HEK293 (cell line): ENCODE measurements around the gene FRS2.

Experiments
- CTCF ChIA-PET: fragments of 350-600 bp; formaldehyde crosslinking; extraction: SDS; loops from one replicate; lab custom pipeline; 2021; ENCODE audit warnings: antibody characterized with exemption; lab: Yijun Ruan, JAX
- POLR2A ChIA-PET: fragments of 300-600 bp; formaldehyde crosslinking; extraction: SDS; loops from one replicate; lab custom pipeline; 2020; ENCODE audit warnings: antibody characterized with exemption, inconsistent platforms; lab: Yijun Ruan, JAX
- H3K27ac ChIP-seq: fragments of 200-500 bp; sonication (Bioruptor generic); 2 replicates; pipeline ENCODE4 v1.5.1; 2014; ENCODE audit warnings: low read depth, low read length, control low read depth, inconsistent platforms; ENCODE audit errors: extremely low read depth
- H3K36me3 ChIP-seq, 2 experiments: fragments of 200-500 bp in 1 of 2; sonication (Bioruptor generic) in 1 of 2; 1 replicate in 1 of 2; 2 replicates in 1 of 2; pipeline ENCODE4 v1.5.1; 2014 to 2017; ENCODE audit warnings: inconsistent platforms in 2 of 2, low read length in 2 of 2; ENCODE audit not compliant: control insufficient read depth in 2 of 2, insufficient read depth in 1 of 2
- H3K4me1 ChIP-seq: fragments of 200-500 bp; sonication (Bioruptor generic); 2 replicates; pipeline ENCODE4 v1.5.1; 2014; ENCODE audit warnings: mild to moderate bottlenecking, low read length, inconsistent platforms; ENCODE audit not compliant: control insufficient read depth, insufficient read depth
- H3K4me3 ChIP-seq: 2 replicates; pipeline ENCODE4 v1.5.1; 2011; ENCODE audit warnings: low read depth, mild to moderate bottlenecking, control low read depth, low read length, moderate library complexity
- H3K9me3 ChIP-seq: fragments of 200-500 bp; sonication (Bioruptor generic); 2 replicates; pipeline ENCODE4 v1.5.1; 2014; ENCODE audit warnings: low read depth, low read length, inconsistent platforms; ENCODE audit not compliant: control insufficient read depth, insufficient read depth
- EGR2 ChIP-seq: fragments of 450-650 bp; formaldehyde crosslinking; IDR thresholded peaks from 2 replicates; pipeline ENCODE4 v1.5.1; 2016; ENCODE audit warnings: low read depth, missing biosample characterization, missing genetic modification characterization
- PATZ1 ChIP-seq: fragments of 450-650 bp; formaldehyde crosslinking; IDR thresholded peaks from 2 replicates; pipeline ENCODE4 v1.5.1; 2016; ENCODE audit warnings: missing biosample characterization, missing genetic modification characterization
- PRDM1 ChIP-seq: fragments of 450-650 bp; formaldehyde crosslinking; IDR thresholded peaks from 2 replicates; pipeline ENCODE4; 2016; ENCODE audit warnings: missing biosample characterization, missing genetic modification characterization
- SP3 ChIP-seq: fragments of 450-650 bp; formaldehyde crosslinking; IDR thresholded peaks from 2 replicates; pipeline ENCODE4 v1.5.1; 2016; ENCODE audit warnings: missing biosample characterization, missing genetic modification characterization
- ZBTB17 ChIP-seq: fragments of 450-650 bp; formaldehyde crosslinking; IDR thresholded peaks from 2 replicates; pipeline ENCODE4 v1.5.1; 2016; ENCODE audit warnings: missing biosample characterization, missing genetic modification characterization
- ZBTB20 ChIP-seq: fragments of 450-650 bp; formaldehyde crosslinking; IDR thresholded peaks from 2 replicates; pipeline ENCODE4 v1.5.1; 2016; ENCODE audit warnings: missing biosample characterization, missing genetic modification characterization
- ZBTB48 ChIP-seq: fragments of 450-650 bp; formaldehyde crosslinking; IDR thresholded peaks from 2 replicates; pipeline ENCODE4 v1.5.1; 2016; ENCODE audit warnings: missing biosample characterization, missing genetic modification characterization
- ZBTB7A ChIP-seq: fragments of 450-650 bp; formaldehyde crosslinking; IDR thresholded peaks from 2 replicates; pipeline ENCODE4 v1.5.1; 2016; ENCODE audit warnings: low read depth, missing biosample characterization, missing genetic modification characterization
- ZBTB8A ChIP-seq: fragments of 450-650 bp; formaldehyde crosslinking; IDR thresholded peaks from 2 replicates; pipeline ENCODE4 v1.5.1; 2016; ENCODE audit warnings: missing biosample characterization, missing genetic modification characterization
- ZFHX2 ChIP-seq: fragments of 450-650 bp; formaldehyde crosslinking; conservative IDR thresholded peaks from 2 replicates; pipeline ENCODE4 v1.5.1; 2016; ENCODE audit warnings: missing biosample characterization, missing genetic modification characterization
- ZFP41 ChIP-seq: fragments of 450-650 bp; formaldehyde crosslinking; IDR thresholded peaks from 2 replicates; pipeline ENCODE4 v1.5.1; 2016; ENCODE audit warnings: missing biosample characterization, missing genetic modification characterization, borderline replicate concordance
- ZNF146 ChIP-seq: fragments of 450-650 bp; formaldehyde crosslinking; IDR thresholded peaks from 2 replicates; pipeline ENCODE4 v1.5.1; 2016; ENCODE audit warnings: missing biosample characterization, missing genetic modification characterization
- ZNF18 ChIP-seq: fragments of 450-650 bp; formaldehyde crosslinking; IDR thresholded peaks from 2 replicates; pipeline ENCODE4 v1.5.1; 2016; ENCODE audit warnings: missing biosample characterization, missing genetic modification characterization
- ZNF24 ChIP-seq: fragments of 450-650 bp; formaldehyde crosslinking; IDR thresholded peaks from 2 replicates; pipeline ENCODE4 v1.5.1; 2016; ENCODE audit warnings: missing biosample characterization, missing genetic modification characterization
- ZNF248 ChIP-seq: fragments of 450-650 bp; formaldehyde crosslinking; IDR thresholded peaks from 2 replicates; pipeline ENCODE4 v1.5.1; 2017; ENCODE audit warnings: missing biosample characterization, missing genetic modification characterization
- ZNF48 ChIP-seq: fragments of 450-650 bp; formaldehyde crosslinking; IDR thresholded peaks from 2 replicates; pipeline ENCODE4 v1.5.1; 2016; ENCODE audit warnings: missing biosample characterization, missing genetic modification characterization
- ZNF514 ChIP-seq: fragments of 450-650 bp; formaldehyde crosslinking; IDR thresholded peaks from 2 replicates; pipeline ENCODE4 v1.5.1; 2016; ENCODE audit warnings: missing biosample characterization, missing genetic modification characterization
- ZNF529 ChIP-seq: fragments of 450-650 bp; formaldehyde crosslinking; IDR thresholded peaks from 2 replicates; pipeline ENCODE4 v1.5.1; 2017; ENCODE audit warnings: missing genetic modification characterization, missing biosample characterization; ENCODE audit not compliant: insufficient replicate concordance
- ZNF548 ChIP-seq: fragments of 450-650 bp; formaldehyde crosslinking; IDR thresholded peaks from 2 replicates; pipeline ENCODE4 v1.5.1; 2016; ENCODE audit warnings: missing biosample characterization, missing genetic modification characterization
- ZNF558 ChIP-seq: fragments of 450-650 bp; formaldehyde crosslinking; IDR thresholded peaks from 2 replicates; pipeline ENCODE4 v1.5.1; 2016; ENCODE audit warnings: missing biosample characterization, missing genetic modification characterization
- ZNF600 ChIP-seq: fragments of 450-650 bp; formaldehyde crosslinking; IDR thresholded peaks from 2 replicates; pipeline ENCODE4 v1.5.1; 2016; ENCODE audit warnings: missing biosample characterization, missing genetic modification characterization
- ZNF701 ChIP-seq: fragments of 450-650 bp; formaldehyde crosslinking; IDR thresholded peaks from 2 replicates; pipeline ENCODE4 v1.5.1; 2016; ENCODE audit warnings: missing biosample characterization, missing genetic modification characterization
- ZNF768 ChIP-seq: fragments of 450-650 bp; formaldehyde crosslinking; IDR thresholded peaks from 2 replicates; pipeline ENCODE4 v1.5.1; 2018; ENCODE audit warnings: missing biosample characterization, mild to moderate bottlenecking, missing genetic modification characterization
- ZNF776 ChIP-seq: fragments of 450-650 bp; formaldehyde crosslinking; IDR thresholded peaks from 2 replicates; pipeline ENCODE4 v1.5.0; 2017; ENCODE audit warnings: missing biosample characterization, missing genetic modification characterization, borderline replicate concordance
- ZSCAN16 ChIP-seq: fragments of 450-650 bp; formaldehyde crosslinking; IDR thresholded peaks from 2 replicates; pipeline ENCODE4 v1.5.1; 2016; ENCODE audit warnings: missing biosample characterization, missing genetic modification characterization
- TF ChIP-seq, protein P1 (sequence below): fragments of 450-650 bp; formaldehyde crosslinking; IDR thresholded peaks from 2 replicates; pipeline ENCODE4 v1.5.1; 2017; ENCODE audit warnings: missing biosample characterization, missing genetic modification characterization
- TF ChIP-seq, protein P2 (sequence below): fragments of 450-650 bp; formaldehyde crosslinking; IDR thresholded peaks from 2 replicates; pipeline ENCODE4 v1.5.1; 2016; ENCODE audit warnings: missing biosample characterization, missing genetic modification characterization

Gene FRS2

DNA sequence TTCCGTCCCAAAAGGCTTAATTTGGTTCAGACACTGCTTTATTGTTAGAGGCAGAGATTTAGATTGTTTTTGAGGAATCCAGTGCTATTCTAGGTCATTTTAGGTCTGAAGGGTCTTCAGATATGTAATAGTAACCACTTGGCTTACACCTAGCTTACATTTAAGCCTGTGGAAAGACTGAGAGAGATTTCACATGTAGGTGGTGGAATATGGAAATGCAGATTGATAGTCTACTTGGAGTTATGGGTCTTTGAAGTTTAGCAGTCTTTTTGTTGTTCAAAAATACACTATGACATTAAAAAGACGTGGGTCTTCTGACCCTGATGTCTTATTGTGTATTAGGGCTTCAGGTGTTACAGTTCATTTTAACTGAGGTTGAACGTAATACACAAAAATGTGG lies 63.7 kb downstream of the FRS2 start (continued):
- TF ChIP-seq, protein P1, sequence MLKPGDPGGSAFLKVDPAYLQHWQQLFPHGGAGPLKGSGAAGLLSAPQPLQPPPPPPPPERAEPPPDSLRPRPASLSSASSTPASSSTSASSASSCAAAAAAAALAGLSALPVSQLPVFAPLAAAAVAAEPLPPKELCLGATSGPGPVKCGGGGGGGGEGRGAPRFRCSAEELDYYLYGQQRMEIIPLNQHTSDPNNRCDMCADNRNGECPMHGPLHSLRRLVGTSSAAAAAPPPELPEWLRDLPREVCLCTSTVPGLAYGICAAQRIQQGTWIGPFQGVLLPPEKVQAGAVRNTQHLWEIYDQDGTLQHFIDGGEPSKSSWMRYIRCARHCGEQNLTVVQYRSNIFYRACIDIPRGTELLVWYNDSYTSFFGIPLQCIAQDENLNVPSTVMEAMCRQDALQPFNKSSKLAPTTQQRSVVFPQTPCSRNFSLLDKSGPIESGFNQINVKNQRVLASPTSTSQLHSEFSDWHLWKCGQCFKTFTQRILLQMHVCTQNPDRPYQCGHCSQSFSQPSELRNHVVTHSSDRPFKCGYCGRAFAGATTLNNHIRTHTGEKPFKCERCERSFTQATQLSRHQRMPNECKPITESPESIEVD (tag by site-specific recombination): no peak
- TF ChIP-seq ZNF248 (tag by site-specific recombination) (no peak), PRDM1 (tag by site-specific recombination) (no peak), ZBTB7A (tag by site-specific recombination) (no peak)

DNA sequence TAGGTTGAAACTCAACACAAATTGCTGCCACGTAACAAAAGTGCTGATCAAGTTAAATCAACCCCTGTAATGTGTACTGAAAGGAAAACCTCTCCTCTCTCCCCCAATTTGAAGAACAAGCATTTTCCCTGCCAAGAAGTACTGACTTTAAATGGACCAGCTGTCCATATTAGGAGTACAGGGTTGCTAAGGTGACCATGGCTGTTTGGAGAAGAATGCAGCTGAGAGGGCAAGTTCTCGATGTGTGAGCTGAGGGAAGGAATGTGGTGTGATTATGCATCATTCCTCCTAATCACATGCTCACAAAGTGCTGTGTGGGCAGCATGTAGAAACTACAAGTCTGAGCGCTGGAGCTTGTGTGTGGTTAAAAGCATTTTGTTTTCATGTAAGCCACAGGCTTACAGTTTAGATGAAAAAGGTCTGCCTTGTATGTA lies 64.2 kb downstream of the FRS2 start:
- no peak overlapping the region for H3K27ac ChIP-seq
- ChIA-PET POLR2A (interaction anchor here (1.0 kb wide), 1 partner anchor 64 kb away, joined by 6 read pairs; the partner anchor contains the start of gene FRS2), CTCF (interaction anchor here (1.2 kb wide), 1 partner anchor 37 kb away, joined by 5 read pairs; no protein-coding TSS in a partner anchor)
- no peaks in the 10 kb centered on the region for H3K9me3 ChIP-seq
- H3K4me1 ChIP-seq: no peaks in the 10 kb centered on the region
- H3K36me3 ChIP-seq: peaks cover 4% of the 10 kb centered on the region in 2 experiments
- no peak overlapping the region for H3K4me3 ChIP-seq
- TF ChIP-seq ZFHX2 (peak; percentile 63), ZNF18 (tag by site-specific recombination) (peak; percentile 89), PATZ1 (tag by site-specific recombination) (no peak), SP3 (tag by site-specific recombination) (no peak), ZNF514 (tag by site-specific recombination) (no peak), ZNF548 (tag by site-specific recombination) (no peak), ZBTB17 (tag by site-specific recombination) (peak; percentile 75), ZNF768 (tag by site-specific recombination) (no peak), ZSCAN16 (tag by site-specific recombination) (no peak), ZFP41 (tag by site-specific recombination) (no peak), EGR2 (tag by site-specific recombination) (0 out of 2 replicates have a peak, but pooled peaks have one; percentile 34), ZNF776 (tag by site-specific recombination) (no peak), ZNF24 (tag by site-specific recombination) (0 out of 2 replicates have a peak, but pooled peaks have one; percentile 23), ZNF48 (tag by site-specific recombination) (no peak), ZNF600 (tag by site-specific recombination) (peak; percentile 31; the same call in 1 of the 2 replicates), ZBTB48 (tag by site-specific recombination) (no peak), ZNF701 (tag by site-specific recombination) (no peak), ZBTB8A (tag by site-specific recombination) (no peak), ZNF146 (tag by site-specific recombination) (no peak), ZNF558 (no peak), ZNF529 (tag by site-specific recombination) (no peak), ZBTB20 (tag by site-specific recombination) (peak; percentile 52)
- TF ChIP-seq, protein P2, sequence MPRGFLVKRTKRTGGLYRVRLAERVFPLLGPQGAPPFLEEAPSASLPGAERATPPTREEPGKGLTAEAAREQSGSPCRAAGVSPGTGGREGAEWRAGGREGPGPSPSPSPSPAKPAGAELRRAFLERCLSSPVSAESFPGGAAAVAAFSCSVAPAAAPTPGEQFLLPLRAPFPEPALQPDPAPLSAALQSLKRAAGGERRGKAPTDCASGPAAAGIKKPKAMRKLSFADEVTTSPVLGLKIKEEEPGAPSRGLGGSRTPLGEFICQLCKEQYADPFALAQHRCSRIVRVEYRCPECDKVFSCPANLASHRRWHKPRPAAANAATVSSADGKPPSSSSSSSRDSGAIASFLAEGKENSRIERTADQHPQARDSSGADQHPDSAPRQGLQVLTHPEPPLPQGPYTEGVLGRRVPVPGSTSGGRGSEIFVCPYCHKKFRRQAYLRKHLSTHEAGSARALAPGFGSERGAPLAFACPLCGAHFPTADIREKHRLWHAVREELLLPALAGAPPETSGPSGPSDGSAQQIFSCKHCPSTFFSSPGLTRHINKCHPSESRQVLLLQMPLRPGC: 0 out of 2 replicates have a peak, but pooled peaks have one; percentile 30
